SK-N-SH treated with all-trans-retinoic acid at 6 μM for 48 hours (cell line): ENCODE results near the gene YIPF4.

Source experiments
- CREB5 ChIP-seq: fragments of 250-450 bp; sonication (Bioruptor Pico); IDR thresholded peaks from 2 replicates; pipeline ENCODE4 v1.5.1; 2020; ENCODE audit warnings: low read depth, mild to moderate bottlenecking, moderate library complexity
- CSDC2 ChIP-seq: fragments of 250-450 bp; sonication (Bioruptor Pico); IDR thresholded peaks from 2 replicates; pipeline ENCODE4 v1.5.0; 2020; ENCODE audit warnings: mild to moderate bottlenecking, moderate library complexity
- CSRNP3 ChIP-seq: fragments of 250-450 bp; sonication (Bioruptor Pico); IDR thresholded peaks from 2 replicates; pipeline ENCODE4 v1.5.1; 2021; ENCODE audit warnings: mild to moderate bottlenecking, moderate library complexity
- ISL1 ChIP-seq: fragments of 250-450 bp; sonication (Bioruptor Pico); IDR thresholded peaks from 2 replicates; pipeline ENCODE4 v2.1.2; 2022; ENCODE audit warnings: mild to moderate bottlenecking, moderate library complexity
- OSR1 ChIP-seq: fragments of 250-450 bp; sonication (Bioruptor Pico); IDR thresholded peaks from 2 replicates; pipeline ENCODE4 v1.8.0; 2022; ENCODE audit warnings: moderate library complexity, mild to moderate bottlenecking, inconsistent platforms
- PATZ1 ChIP-seq: fragments of 250-450 bp; sonication (Bioruptor Pico); IDR thresholded peaks from 2 replicates; pipeline ENCODE4 v1.8.0; 2020; ENCODE audit warnings: mild to moderate bottlenecking, moderate library complexity, borderline replicate concordance
- POU6F1 ChIP-seq: fragments of 250-450 bp; sonication (Bioruptor Pico); IDR thresholded peaks from 2 replicates; pipeline ENCODE4 v1.8.0; 2021; ENCODE audit warnings: low read depth, mild to moderate bottlenecking, moderate library complexity, borderline replicate concordance
- PPARA ChIP-seq: fragments of 250-450 bp; sonication (Bioruptor Pico); IDR thresholded peaks from 2 replicates; pipeline ENCODE4 v1.5.0; 2020; ENCODE audit warnings: mild to moderate bottlenecking, borderline replicate concordance
- SNAI2 ChIP-seq: fragments of 250-450 bp; sonication (Bioruptor Pico); IDR thresholded peaks from 2 replicates; pipeline ENCODE4 v1.5.0; 2020; ENCODE audit warnings: mild to moderate bottlenecking, moderate library complexity
- TCF4 ChIP-seq: fragments of 250-450 bp; sonication (Bioruptor Pico); IDR thresholded peaks from 2 replicates; pipeline ENCODE4 v1.8.0; 2021; ENCODE audit warnings: mild to moderate bottlenecking, moderate library complexity, borderline replicate concordance
- TSHZ2 ChIP-seq: fragments of 250-450 bp; sonication (Bioruptor Pico); IDR thresholded peaks from 2 replicates; pipeline ENCODE4 v1.5.0; 2020; ENCODE audit warnings: mild to moderate bottlenecking, moderate library complexity
- ZFP3 ChIP-seq: fragments of 250-450 bp; sonication (Bioruptor Pico); IDR thresholded peaks from 2 replicates; pipeline ENCODE4 v1.5.0; 2020; ENCODE audit warnings: mild to moderate bottlenecking, moderate library complexity
- ZFP30 ChIP-seq: fragments of 450-650 bp; formaldehyde crosslinking; IDR thresholded peaks from 2 replicates; pipeline ENCODE4 v1.5.0; 2022; ENCODE audit warnings: mild to moderate bottlenecking, moderate library complexity
- ZNF565 ChIP-seq: fragments of 450-650 bp; formaldehyde crosslinking; conservative IDR thresholded peaks from 2 replicates; pipeline ENCODE4 v1.5.0; 2020; ENCODE audit warnings: low read depth, mild to moderate bottlenecking, moderate library complexity

- TF ChIP-seq ZFP3 (CRISPR knock-in tag), result no peak
- TF ChIP-seq ZNF565 (CRISPR knock-in tag), result no peak
- no peak for TF ChIP-seq SNAI2 (CRISPR knock-in tag)
- TF ChIP-seq TSHZ2, result no peak
- no peak for TF ChIP-seq TCF4 (CRISPR knock-in tag)
- TF ChIP-seq POU6F1 (CRISPR knock-in tag), result no peak
- no peak for TF ChIP-seq CREB5
- TF ChIP-seq ZFP30 (CRISPR knock-in tag), result no peak
- TF ChIP-seq CSDC2, result no peak
- TF ChIP-seq PATZ1 (CRISPR knock-in tag), result no peak
- TF ChIP-seq PPARA (CRISPR knock-in tag), result no peak
- no peak for TF ChIP-seq OSR1
- no peak for TF ChIP-seq ISL1 (CRISPR knock-in tag)
- no peak for TF ChIP-seq CSRNP3 (CRISPR knock-in tag)
These were observed 27.9 kb upstream of the YIPF4 start for GRCh38 chr2:32249731-32250236.
